ENCODE results near the gene TBC1D3G.
"Not testable (repeated sequence)": the region's sequence is repeated elsewhere in the genome, so short reads cannot be mapped to it uniquely, and the experiment has no call there.

Gene TBC1D3G

GRCh38 chr17:36323584-36323983 is at the start of gene TBC1D3G:
TBC1D3G (plus strand) TSS chr17:36323884; CDS start chr17:36325412, 1,528 bp downstream.
- DNase-seq (ENCODE audit: low read depth in 2 of 2, low spot score in 1 of 2) = not testable (repeated sequence)

GRCh38 chr17:36283256-36283655 is 40.4 kb upstream of the TBC1D3G start:
- DNase-seq (ENCODE audit: low read depth in 2 of 2, low spot score in 1 of 2) = not testable (repeated sequence)

GRCh38 chr17:36284219-36284618 is 39.5 kb upstream of the TBC1D3G start:
- DNase-seq (ENCODE audit: low read depth in 2 of 2, low spot score in 1 of 2) = not testable (repeated sequence)

GRCh38 chr17:36289965-36290612 is 33.6 kb upstream of the TBC1D3G start:
- DNase-seq (ENCODE audit: low read depth in 2 of 2, low spot score in 1 of 2) = not testable (repeated sequence)

GRCh38 chr17:36295161-36295560 is 28.5 kb upstream of the TBC1D3G start:
- not testable (repeated sequence) for DNase-seq (ENCODE audit: low read depth in 2 of 2, low spot score in 1 of 2)

GRCh38 chr17:36315736-36316135 is 7.9 kb upstream of the TBC1D3G start:
- not testable (repeated sequence) for DNase-seq (ENCODE audit: low read depth in 2 of 2, low spot score in 1 of 2)

- not testable (repeated sequence) for DNase-seq (ENCODE audit: low read depth in 2 of 2, low spot score in 1 of 2)
These were observed 38.8 kb downstream of the TBC1D3G start for GRCh38 chr17:36362496-36362895.

GRCh38 chr17:36375938-36376337 is 52.3 kb downstream of the TBC1D3G start:
- DNase-seq (ENCODE audit: low read depth in 2 of 2, low spot score in 1 of 2) = not testable (repeated sequence)
